GM12872 (cell line): ENCODE data around the gene HDAC7.

Experiments used
- CTCF ChIP-seq: IDR thresholded peaks from 3 replicates; pipeline ENCODE4 v1.5.1; 2011; ENCODE audit warnings: low read depth, mild to moderate bottlenecking, low read length, moderate library complexity; ENCODE audit not compliant: insufficient read depth

HDAC7 gene

GRCh38 chr12:47733142-47733541 lies 86.6 kb downstream of the HDAC7 start:
- TF ChIP-seq CTCF, result no peak
